K562 (cell line): Measurements from ENCODE around the gene PRKACA. TPM values are rescaled to one million over a fixed set of nuclear protein-coding genes. Genes with fewer than 3 reads are reported as not detected.

Source experiments
- AFF4 ChIP-seq: sonication (generic); formaldehyde crosslinking; IDR thresholded peaks from 2 replicates; pipeline ENCODE4 v1.8.0; 2023; ENCODE audit warnings: mild to moderate bottlenecking, missing genetic modification reagents
- ATF3 ChIP-seq, 2 experiments: fragments of 450-650 bp in 1 of 2; sonication (generic) in 1 of 2; formaldehyde crosslinking in 1 of 2; IDR thresholded peaks in 1 of 2; conservative IDR thresholded peaks in 1 of 2; 2 replicates each; pipeline versions ENCODE4 v1.6.1 to v1.8.1; 2016 to 2023; ENCODE audit warnings: mild to moderate bottlenecking in 2 of 2, moderate library complexity in 2 of 2, inconsistent platforms in 1 of 2, missing genetic modification reagents in 1 of 2
- EHMT2 ChIP-seq: fragments of 450-650 bp; IDR thresholded peaks from 2 replicates; pipeline ENCODE4 v1.6.1; 2018; ENCODE audit warnings: antibody characterized with exemption
- FOXA1 ChIP-seq: fragments of 450-650 bp; IDR thresholded peaks from 2 replicates; pipeline ENCODE4 v1.6.1; 2016; ENCODE audit warnings: mild to moderate bottlenecking, borderline replicate concordance
- HDAC8 ChIP-seq: fragments of 450-650 bp; IDR thresholded peaks from 2 replicates; pipeline ENCODE4 v1.6.1; 2016; ENCODE audit warnings: mild to moderate bottlenecking, missing genetic modification characterization, moderate library complexity, missing compliant biosample characterization
- KLF13 ChIP-seq: fragments of 450-650 bp; IDR thresholded peaks from 2 replicates; pipeline ENCODE4 v1.6.1; 2016; ENCODE audit warnings: missing genetic modification characterization, low read depth, mild to moderate bottlenecking, missing compliant biosample characterization, moderate library complexity, borderline replicate concordance
- MAX ChIP-seq: sonication (generic); formaldehyde crosslinking; IDR thresholded peaks from 2 replicates; pipeline ENCODE4 v1.9.0; 2022; ENCODE audit warnings: mild to moderate bottlenecking, missing genetic modification reagents
- NCOA6 ChIP-seq: fragments of 450-650 bp; IDR thresholded peaks from 2 replicates; pipeline ENCODE4 v1.6.1; 2017; ENCODE audit warnings: mild to moderate bottlenecking
- NFE2L1 ChIP-seq: fragments of 450-650 bp; IDR thresholded peaks from 2 replicates; pipeline ENCODE4 v1.6.1; 2016; ENCODE audit warnings: missing genetic modification characterization, low read depth, mild to moderate bottlenecking, missing compliant biosample characterization, moderate library complexity, borderline replicate concordance
- NRF1 ChIP-seq, 2 experiments: fragments of 450-650 bp; IDR thresholded peaks in 1 of 2; conservative IDR thresholded peaks in 1 of 2; 2 replicates each; pipeline ENCODE4 v1.6.1; 2014; ENCODE audit warnings: mild to moderate bottlenecking in 2 of 2
- RB1 ChIP-seq: fragments of 450-650 bp; IDR thresholded peaks from 2 replicates; pipeline ENCODE4 v1.6.1; 2017; ENCODE audit warnings: low read depth, mild to moderate bottlenecking
- RNF2 ChIP-seq: sonication (generic); IDR thresholded peaks from 2 replicates; pipeline ENCODE4 v1.6.1; 2016
- SMAD2 ChIP-seq: fragments of 150-350 bp; IDR thresholded peaks from 2 replicates; pipeline ENCODE4 v1.6.1; 2014; ENCODE audit warnings: low read depth, mild to moderate bottlenecking, low read length
- SMAD3 ChIP-seq: fragments of 450-650 bp; formaldehyde crosslinking; conservative IDR thresholded peaks from 2 replicates; pipeline ENCODE4 v1.4.0; 2020; ENCODE audit warnings: mild to moderate bottlenecking
- SMARCC2 ChIP-seq: fragments of 450-650 bp; IDR thresholded peaks from 2 replicates; pipeline ENCODE4 v1.6.1; 2017; ENCODE audit warnings: antibody characterized with exemption, moderate library complexity, mild to moderate bottlenecking, low read depth
- SPI1 ChIP-seq: IDR thresholded peaks from 2 replicates; pipeline ENCODE4 v1.6.1; 2011; ENCODE audit warnings: low read depth, low read length, control low read depth, borderline replicate concordance
- SRSF9 ChIP-seq: fragments of 200-400 bp; formaldehyde crosslinking; IDR thresholded peaks from 2 replicates; pipeline ENCODE4 v1.6.1; 2017; ENCODE audit warnings: low read depth, low read length, borderline replicate concordance
- ZNF140 ChIP-seq: fragments of 250-450 bp; sonication (Bioruptor Pico); IDR thresholded peaks from 2 replicates; pipeline ENCODE4 v1.8.0; 2021; ENCODE audit warnings: moderate library complexity, mild to moderate bottlenecking, inconsistent platforms
- ZNF445 ChIP-seq: fragments of 250-450 bp; sonication (Bioruptor Pico); IDR thresholded peaks from 2 replicates; pipeline ENCODE4 v1.4.0; 2020; ENCODE audit warnings: low read depth, mild to moderate bottlenecking, moderate library complexity
- ZNF518B ChIP-seq: fragments of 250-450 bp; sonication (Bioruptor Pico); IDR thresholded peaks from 2 replicates; pipeline ENCODE4 v1.5.0; 2021; ENCODE audit warnings: mild to moderate bottlenecking, moderate library complexity
- ZNF717 ChIP-seq: fragments of 250-450 bp; sonication (Bioruptor Pico); IDR thresholded peaks from 2 replicates; pipeline ENCODE4 v1.5.0; 2021
- polyA plus RNA-seq, 8 experiments: library from polyadenylated mRNA; depleted of rRNA in 4 of 8; stranded (reverse) in 5 of 8; unstranded in 3 of 8; fragments of >200 nt; fragmentation: Nextera tagmentation in 2 of 8; fragmentation: Illumina TruSeq in 1 of 8; extraction: Ambion mirVana in 2 of 8; extraction: Trizol in 1 of 8; gene quantifications; 2 replicates each; pipeline versions ENCODE4 v1.2.1 to v1.2.3, GENCODE V29; 2011 to 2014; ENCODE audit warnings: inconsistent platforms in 1 of 8, missing spikeins in 1 of 8
- total RNA-seq, 7 experiments: library from RNA; depleted of rRNA in 6 of 7; stranded (reverse); fragments of >200 nt in 6 of 7; fragmentation: Illumina TruSeq in 2 of 7; extraction: Trizol in 2 of 7; gene quantifications; 2 replicates each; pipeline versions ENCODE4 v1.2.1 to v1.2.3, GENCODE V29; 2011 to 2021; ENCODE audit warnings: low replicate concordance in 1 of 7

The PRKACA gene
- total and polyA plus RNA-seq, 9 of the 15 experiments (the other 6 are each of a cell fraction or from before 2014, with no cell fraction given), result 1.2 to 63.1 (median 13.0) TPM

- no peak for TF ChIP-seq AFF4 (CRISPR knock-in tag)
- no peak for TF ChIP-seq ZNF717
- no peak for TF ChIP-seq SMARCC2
- no peak for TF ChIP-seq SPI1
- TF ChIP-seq NRF1 (conservative IDR thresholded peaks at IDR 0.05 in 1 of 2, IDR thresholded peaks at IDR 0.05 in 1 of 2), result peak; percentile 78 to 82
- TF ChIP-seq NFE2L1 (tag), result no peak
- peak; percentile 98 for TF ChIP-seq RB1
- TF ChIP-seq NCOA6, result no peak
- TF ChIP-seq MAX (CRISPR knock-in tag), result peak; percentile 42
- no peak for TF ChIP-seq HDAC8 (tag)
- no peak for TF ChIP-seq RNF2
- no peak for TF ChIP-seq EHMT2
- no peak for TF ChIP-seq ZNF518B (CRISPR knock-in tag)
- no peak for TF ChIP-seq ZNF445 (CRISPR knock-in tag)
- no peak for TF ChIP-seq SMAD3 (CRISPR knock-in tag)
- TF ChIP-seq ATF3 (IDR thresholded peaks at IDR 0.05), result no peak
- TF ChIP-seq ATF3 (CRISPR knock-in tag; conservative IDR thresholded peaks at IDR 0.05), result no peak
- TF ChIP-seq SRSF9, result no peak
- TF ChIP-seq KLF13 (tag), result no peak
- TF ChIP-seq ZNF140 (CRISPR knock-in tag), result no peak
- TF ChIP-seq FOXA1, result no peak
- TF ChIP-seq SMAD2, result no peak
Measured at GRCh38 chr19:14073261-14073924, 44.2 kb downstream of the PRKACA start (continued).
